GM23338 (cell line): ENCODE measurements around the gene CNTN5.

Source experiments
- CTCF ChIP-seq, 2 experiments: fragments of 200-600 bp in 1 of 2; sonication (generic) in 1 of 2; conservative IDR thresholded peaks; 2 replicates each; pipeline versions ENCODE4 v1.5.1 to v1.6.1; 2016 to 2017; ENCODE audit warnings: antibody characterized with exemption in 2 of 2, low read depth in 2 of 2, mild to moderate bottlenecking in 2 of 2, moderate library complexity in 1 of 2
- EZH2 ChIP-seq: fragments of 200-600 bp; sonication (generic); IDR thresholded peaks from one replicate; pipeline ENCODE4 v1.8.0; 2017; ENCODE audit warnings: antibody characterized with exemption, mild to moderate bottlenecking, low read depth; ENCODE audit not compliant: unreplicated experiment
- EZH2phosphoT487 ChIP-seq: fragments of 200-600 bp; sonication (generic); IDR thresholded peaks from one replicate; pipeline ENCODE4 v1.8.1; 2018; ENCODE audit warnings: antibody characterized with exemption; ENCODE audit not compliant: unreplicated experiment
- POLR2AphosphoS5 ChIP-seq: IDR thresholded peaks from 2 replicates; pipeline ENCODE4 v1.6.1; 2016; ENCODE audit warnings: antibody characterized with exemption, low read depth
- REST ChIP-seq: IDR thresholded peaks from one replicate; pipeline ENCODE4 v1.6.1; 2018; ENCODE audit warnings: antibody characterized with exemption; ENCODE audit not compliant: unreplicated experiment

GRCh38 chr11:100319691-100320090, 1298.9 kb downstream of the CNTN5 start:
- TF ChIP-seq EZH2 (no peak), CTCF (conservative IDR thresholded peaks at IDR 0.05; ENCODE audit: low read depth in 2 of 2) (no peak), EZH2phosphoT487 (no peak), POLR2AphosphoS5 (no peak), REST (no peak)
